GM12878 (cell line): Measurements from ENCODE around the gene SLC5A11. TPM values are rescaled to one million over a fixed set of nuclear protein-coding genes. Genes with fewer than 3 reads are reported as not detected.

ENCODE experiments used
- ATAC-seq: fragments of 200-7000 bp; cut with Tn5 transposase; 3 replicates; pipeline ENCODE4 v1.9.1; 2020; ENCODE audit warnings: mild to moderate bottlenecking, moderate library complexity
- BruUV-seq: library from RNA; stranded (reverse); fragments of 400-500 nt; replicated peaks from 2 replicates; lab custom pipeline; 2021; lab: Mats Ljungman, UMichigan
- CTCF ChIA-PET: fragments of 300-600 bp; sonication (Branson Sonifier 250); formaldehyde crosslinking; extraction: SDS; loops from one replicate; lab custom pipeline; 2021; ENCODE audit warnings: inconsistent platforms; lab: Yijun Ruan, JAX
- POLR2A ChIA-PET: fragments of 350-600 bp; formaldehyde crosslinking; extraction: SDS; loops from one replicate; lab custom pipeline; 2021; ENCODE audit warnings: inconsistent platforms; lab: Charles Lee
- RAD21 ChIA-PET: fragments of 300-600 bp; sonication (Branson Sonifier 250); formaldehyde crosslinking; loops from one replicate; lab custom pipeline; 2023; ENCODE audit warnings: antibody characterized with exemption; ENCODE audit not compliant: unreplicated experiment; lab: Charles Lee
- SMC1A ChIA-PET: fragments of 300-600 bp; sonication (Branson Sonifier 250); formaldehyde crosslinking; loops from one replicate; lab custom pipeline; 2023; ENCODE audit not compliant: unreplicated experiment, uncharacterized antibody; lab: Charles Lee
- DNase-seq: peaks from one replicate; pipeline ENCODE4 v3.0.0-alpha.2; 2011; ENCODE audit warnings: low read depth, low spot score
- FAIRE-seq: peaks from 3 replicates; lab custom pipeline; 2011; peaks lifted over from hg19 to GRCh38; lab: Jason Lieb, UNC
- H2AFZ ChIP-seq: 2 replicates; pipeline ENCODE4 v1.6.0; 2011; ENCODE audit warnings: low read depth, low read length, control low read depth; ENCODE audit not compliant: control insufficient read depth
- H3K27ac ChIP-seq: 2 replicates; pipeline ENCODE4 v1.5.1; 2011; ENCODE audit warnings: control low read depth; ENCODE audit not compliant: control insufficient read depth, insufficient read depth
- H3K27me3 ChIP-seq, 2 experiments: replicated peaks in 1 of 2; 2 replicates each; pipeline versions ENCODE4 v1.6.0 to v1.6.1; 2011; ENCODE audit warnings: low read length in 1 of 2; ENCODE audit not compliant: control insufficient read depth in 2 of 2, insufficient read depth in 2 of 2
- H3K36me3 ChIP-seq, 2 experiments: 2 replicates each; pipeline ENCODE4 v1.5.1; 2011; ENCODE audit warnings: low read length in 1 of 2; ENCODE audit not compliant: control insufficient read depth in 2 of 2, insufficient read depth in 2 of 2
- H3K4me1 ChIP-seq: 2 replicates; pipeline ENCODE4 v1.6.1; 2011; ENCODE audit warnings: mild to moderate bottlenecking, low read length, moderate library complexity, mixed read lengths; ENCODE audit not compliant: control insufficient read depth, insufficient read depth
- H3K4me2 ChIP-seq: 2 replicates; pipeline ENCODE4 v1.6.0; 2011; ENCODE audit warnings: control low read depth; ENCODE audit not compliant: control insufficient read depth, insufficient read depth
- H3K4me3 ChIP-seq: fragments of 200-600 bp; sonication (generic); 2 replicates; pipeline ENCODE4 v1.5.1; 2016
- H3K79me2 ChIP-seq: 2 replicates; pipeline ENCODE4 v1.6.0; 2011; ENCODE audit warnings: low read length; ENCODE audit not compliant: control insufficient read depth, insufficient read depth
- H3K9ac ChIP-seq: 2 replicates; pipeline ENCODE4 v1.8.0; 2011; ENCODE audit warnings: low read length, control low read depth, mixed read lengths; ENCODE audit not compliant: control insufficient read depth, insufficient read depth
- H3K9me3 ChIP-seq: replicated peaks from 3 replicates; pipeline ENCODE4 v1.5.1; 2011; ENCODE audit warnings: mild to moderate bottlenecking, low read length; ENCODE audit not compliant: control insufficient read depth, insufficient read depth
- H4K20me1 ChIP-seq: 2 replicates; pipeline ENCODE4 v1.6.0; 2011; ENCODE audit not compliant: control insufficient read depth, insufficient read depth
- ASH2L ChIP-seq: fragments of 300-600, 200-600 bp; sonication (generic); IDR thresholded peaks from 2 replicates; pipeline ENCODE4 v1.6.1; 2017; ENCODE audit warnings: low read depth, mild to moderate bottlenecking, borderline replicate concordance
- CBFB ChIP-seq: IDR thresholded peaks from 2 replicates; pipeline ENCODE4 v1.6.1; 2016; ENCODE audit warnings: antibody characterized with exemption, low read depth
- CUX1 ChIP-seq: IDR thresholded peaks from 2 replicates; pipeline ENCODE4 v1.6.1; 2012; ENCODE audit warnings: improper control_type of control experiment, low read depth, low read length; ENCODE audit not compliant: insufficient replicate concordance
- E2F4 ChIP-seq: IDR thresholded peaks from 2 replicates; pipeline ENCODE4 v1.6.1; 2012; ENCODE audit warnings: low read depth, low read length, improper control_type of control experiment
- IRF4 ChIP-seq: IDR thresholded peaks from 2 replicates; pipeline ENCODE4 v1.6.1; 2011; ENCODE audit warnings: low read depth, low read length
- MEF2B ChIP-seq: fragments of 450-650 bp; IDR thresholded peaks from 2 replicates; pipeline ENCODE4 v1.6.1; 2018; ENCODE audit warnings: mild to moderate bottlenecking, moderate library complexity; ENCODE audit not compliant: partially characterized antibody, poor library complexity, severe bottlenecking
- MTA2 ChIP-seq: fragments of 450-650 bp; IDR thresholded peaks from 2 replicates; pipeline ENCODE4 v1.6.1; 2016; ENCODE audit warnings: low read depth, mild to moderate bottlenecking, moderate library complexity
- MXI1 ChIP-seq: fragments of 150-350 bp; IDR thresholded peaks from 2 replicates; pipeline ENCODE4 v1.6.1; 2011; ENCODE audit warnings: low read depth, mild to moderate bottlenecking, inconsistent platforms, low read length, improper control_type of control experiment
- POLR2A ChIP-seq: IDR thresholded peaks from 2 replicates; pipeline ENCODE4 v1.6.1; 2011; ENCODE audit warnings: low read depth, mild to moderate bottlenecking, low read length
- SMARCA5 ChIP-seq: fragments of 450-650 bp; IDR thresholded peaks from 2 replicates; pipeline ENCODE4 v1.6.1; 2017; ENCODE audit warnings: mild to moderate bottlenecking
- SP1 ChIP-seq: IDR thresholded peaks from one replicate; pipeline ENCODE4 v1.6.1; 2011; ENCODE audit warnings: low read depth, low read length
- TCF12 ChIP-seq: IDR thresholded peaks from 2 replicates; pipeline ENCODE4 v1.6.1; 2011; ENCODE audit warnings: low read depth, mild to moderate bottlenecking, low read length
- ZNF217 ChIP-seq: fragments of 450-650 bp; IDR thresholded peaks from 2 replicates; pipeline ENCODE4 v1.6.1; 2017; ENCODE audit warnings: antibody characterized with exemption, mild to moderate bottlenecking
- WGBS: methylation state at CpG from one replicate; pipeline ENCODE4 v1.1.6; 2016; ENCODE audit warnings: low lambda C conversion rate; ENCODE audit not compliant: insufficient replicate concordance, insufficient coverage; ENCODE audit errors: missing lambda C conversion rate; 5-methylcytosine and 5-hydroxymethylcytosine counted together
- in situ Hi-C: fragments of 300-500 bp; cut with MboI; formaldehyde crosslinking; loops from 9 replicates; pipeline ENCODE4 v1.14.3; 2018; ENCODE audit warnings: mixed read lengths
- intact Hi-C: fragments of 100-400 bp; cut with micrococcal nuclease; formaldehyde crosslinking; loops from one replicate; pipeline ENCODE4 v1.14.2; 2022; ENCODE audit not compliant: unreplicated experiment
- polyA plus RNA-seq, 11 experiments: library from polyadenylated mRNA; depleted of rRNA in 4 of 11; unstranded in 6 of 11; stranded (reverse) in 5 of 11; fragments of >200 nt; fragmentation: Nextera tagmentation in 4 of 11; fragmentation: Illumina TruSeq in 1 of 11; extraction: Ambion mirVana in 4 of 11; extraction: Trizol in 1 of 11; gene quantifications; 1 replicate in 1 of 11; 2 replicates in 10 of 11; pipeline versions ENCODE4 v1.2.1 to v1.2.3, GENCODE V29; 2011 to 2016; ENCODE audit warnings: inconsistent platforms in 2 of 11, missing spikeins in 2 of 11, low read depth in 1 of 11
- total RNA-seq, 4 experiments: library from RNA; depleted of rRNA in 3 of 4; stranded (reverse); fragments of >200 nt in 3 of 4; fragmentation: Illumina TruSeq in 1 of 4; extraction: Trizol in 1 of 4; gene quantifications; 2 replicates each; pipeline versions ENCODE4 v1.2.1 to v1.2.3, GENCODE V29; 2013 to 2021

The SLC5A11 gene
- total and polyA plus RNA-seq, 10 of the 15 experiments (the other 5 are each of a cell fraction or from before 2014, with no cell fraction given): 0.10 TPM; not detected in 9

- DNase-seq (no peak), ATAC-seq (no peak), FAIRE-seq (no peak)
- intact Hi-C loops (loop anchor here (10.0 kb wide), 2 partner anchors 275 to 385 kb away; partner anchors contain the start of gene LCMT1), in situ Hi-C loops (no loop called here)
- H3K9ac ChIP-seq: no peak overlapping the region
- POLR2A ChIA-PET: no interaction called here
- CTCF ChIA-PET: interaction anchor here (0.6 to 0.8 kb wide), 2 partner anchors 24 to 309 kb away, joined by 3 read pairs; no protein-coding TSS in a partner anchor
- BruUV-seq: no TSS peak
- RAD21 ChIA-PET: no interaction called here
- no peaks in the 10 kb centered on the region for H4K20me1 ChIP-seq
- H3K27ac ChIP-seq: no peak overlapping the region
- no peaks in the 10 kb centered on the region for H3K27me3 ChIP-seq
- SMC1A ChIA-PET: no interaction called here
- WGBS: 72% methylated on average over 7 of the region's 7 CpGs
- H3K36me3 ChIP-seq: no peaks in the 10 kb centered on the region
- no peaks in the 10 kb centered on the region for H3K4me1 ChIP-seq
- TF ChIP-seq POLR2A: no peak
- no peak for TF ChIP-seq SMARCA5
- no peak for TF ChIP-seq MEF2B
- TF ChIP-seq E2F4: no peak
- TF ChIP-seq ASH2L: no peak
- no peak for TF ChIP-seq CBFB
- no peak for TF ChIP-seq MXI1
- TF ChIP-seq TCF12: no peak
- TF ChIP-seq SP1: no peak
- no peak for TF ChIP-seq CUX1
- TF ChIP-seq ZNF217: no peak
- TF ChIP-seq IRF4: no peak
- no peak for TF ChIP-seq MTA2
- no peak overlapping the region for H2AFZ ChIP-seq
- H3K4me3 ChIP-seq: no peak overlapping the region
- H3K4me2 ChIP-seq: no peak overlapping the region
- H3K79me2 ChIP-seq: no peaks in the 10 kb centered on the region
- no peaks in the 10 kb centered on the region for H3K9me3 ChIP-seq
These were observed 6.3 kb upstream of the SLC5A11 start for GRCh38 chr16:24839347-24839972.
